OCI-LY7 (cell line): ENCODE measurements around the gene BSCL2. TPM values are rescaled to one million over a fixed set of nuclear protein-coding genes. Genes with fewer than 3 reads are reported as not detected.

ENCODE experiments used
- BruUV-seq: library from RNA; stranded (reverse); fragments of 400-500 nt; replicated peaks from 2 replicates; lab custom pipeline; 2021; lab: Mats Ljungman, UMichigan
- CTCF ChIA-PET: fragments of 300-600 bp; sonication (Branson Sonifier 250); formaldehyde crosslinking; loops from one replicate; lab custom pipeline; 2022; ENCODE audit warnings: antibody characterized with exemption; ENCODE audit not compliant: unreplicated experiment; lab: Charles Lee
- POLR2A ChIA-PET: fragments of 300-600 bp; sonication (Branson Sonifier 250); formaldehyde crosslinking; loops from one replicate; lab custom pipeline; 2022; ENCODE audit warnings: antibody characterized with exemption; lab: Charles Lee
- DNase-seq: peaks from one replicate; pipeline ENCODE4 v3.0.0-alpha.2; 2015; ENCODE audit warnings: low spot score
- H2AFZ ChIP-seq: fragments of 200-600 bp; sonication (generic), shearing (Covaris generic); 2 replicates; pipeline ENCODE4 v1.6.1; 2014; ENCODE audit warnings: mild to moderate bottlenecking, antibody characterized with exemption, low read length, moderate library complexity
- H3K27ac ChIP-seq: fragments of 200-600 bp; sonication (generic); 2 replicates; pipeline ENCODE4 v1.5.1; 2014; ENCODE audit warnings: mixed run types, low read depth, mild to moderate bottlenecking, moderate library complexity, low read length, inconsistent platforms; ENCODE audit not compliant: poor library complexity, severe bottlenecking
- H3K36me3 ChIP-seq: fragments of 200-600 bp; sonication (generic); 2 replicates; pipeline ENCODE4 v1.6.1; 2014; ENCODE audit warnings: mild to moderate bottlenecking, antibody characterized with exemption, low read length, moderate library complexity, mixed read lengths; ENCODE audit not compliant: insufficient read depth
- H3K4me1 ChIP-seq: fragments of 200-600 bp; sonication (generic); 2 replicates; pipeline ENCODE4 v1.5.1; 2014; ENCODE audit warnings: mild to moderate bottlenecking, low read length; ENCODE audit not compliant: insufficient read depth, poor library complexity, severe bottlenecking
- H3K4me2 ChIP-seq: fragments of 200-600 bp; sonication (generic); 2 replicates; pipeline ENCODE4 v1.6.1; 2014; ENCODE audit warnings: mild to moderate bottlenecking, low read length
- H3K4me3 ChIP-seq: fragments of 200-600 bp; sonication (generic); 2 replicates; pipeline ENCODE4 v1.5.1; 2014; ENCODE audit warnings: mild to moderate bottlenecking, low read depth, low read length; ENCODE audit not compliant: poor library complexity, severe bottlenecking
- H3K79me2 ChIP-seq: fragments of 200-600 bp; sonication (generic); 2 replicates; pipeline ENCODE4 v1.6.1; 2016; ENCODE audit warnings: low read depth, mild to moderate bottlenecking, low read length, moderate library complexity, mixed read lengths; ENCODE audit not compliant: insufficient read depth
- H3K9me2 ChIP-seq: fragments of 200-600 bp; sonication (generic); 2 replicates; pipeline ENCODE4 v1.6.1; 2016; ENCODE audit warnings: mild to moderate bottlenecking, low read length, mixed read lengths; ENCODE audit not compliant: insufficient read depth
- H3K9me3 ChIP-seq: fragments of 200-600 bp; sonication (generic); 2 replicates; pipeline ENCODE4 v1.6.1; 2014; ENCODE audit warnings: mild to moderate bottlenecking, mixed run types, low read length, mixed read lengths
- H4K20me1 ChIP-seq: fragments of 200-600 bp; sonication (generic); 2 replicates; pipeline ENCODE4 v1.6.1; 2014; ENCODE audit warnings: mild to moderate bottlenecking, antibody characterized with exemption, low read length, moderate library complexity, mixed read lengths; ENCODE audit not compliant: insufficient read depth
- EZH2phosphoT487 ChIP-seq: fragments of 200-600 bp; sonication (generic); IDR thresholded peaks from 2 replicates; pipeline ENCODE4 v1.6.1; 2018; ENCODE audit warnings: low read depth, borderline replicate concordance, mild to moderate bottlenecking, mixed run types, antibody characterized with exemption, low read length, moderate library complexity, mixed read lengths
- intact Hi-C: fragments of 100-400 bp; cut with micrococcal nuclease; formaldehyde crosslinking; loops from one replicate; pipeline ENCODE4 v1.10.0; 2022; ENCODE audit not compliant: unreplicated experiment
- total RNA-seq, 2 experiments: library from RNA; depleted of rRNA in 1 of 2; stranded (reverse); fragments of >200 nt in 1 of 2; shearing (Covaris generic) in 1 of 2; gene quantifications; 2 replicates each; pipeline ENCODE4 v1.2.3, GENCODE V29; 2014 to 2022
- TF ChIP-seq, protein P1 (sequence below): fragments of 200-600 bp; sonication (generic); conservative IDR thresholded peaks from 2 replicates; pipeline ENCODE4 v1.5.1; 2014; ENCODE audit warnings: mild to moderate bottlenecking, antibody characterized with exemption, low read length, moderate library complexity, mixed read lengths

Gene BSCL2
- total RNA-seq, 2 experiments from 2014 or later: 20.7 to 46.2 TPM

DNA sequence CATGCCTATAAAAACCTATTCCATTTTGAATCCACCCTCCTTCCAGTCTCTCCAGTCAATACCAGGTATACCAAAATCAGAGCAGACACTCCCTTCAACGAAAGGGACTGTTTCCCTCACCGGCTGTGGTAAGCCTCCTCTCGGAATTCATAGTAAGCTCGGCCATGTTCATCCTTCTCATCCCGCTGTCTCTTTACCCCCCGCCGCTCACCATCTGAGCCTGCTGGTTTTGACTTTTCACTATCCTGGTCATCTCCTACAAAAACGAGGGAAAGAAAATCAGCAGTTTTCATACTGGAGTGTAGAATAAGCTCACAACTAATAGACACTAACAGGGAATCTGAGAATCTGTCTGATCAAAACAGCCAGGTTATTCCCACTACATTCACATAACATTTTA lies 16.9 kb upstream of the BSCL2 start:
- Histone ChIP-seq H3K9me2 (no peaks in the 10 kb centered on the region), H2AFZ (no peak overlapping the region), H3K4me1 (peaks cover 16% of the 10 kb centered on the region), H3K79me2 (peaks cover 73% of the 10 kb centered on the region), H3K36me3 (peaks cover 75% of the 10 kb centered on the region), H4K20me1 (peaks cover 35% of the 10 kb centered on the region), H3K4me2 (peak overlapping the region; percentile 75), H3K4me3 (peak overlapping the region; percentile 97), H3K27ac (no peak overlapping the region), H3K9me3 (no peaks in the 10 kb centered on the region)
- BruUV-seq: no TSS peak
- ChIA-PET CTCF (no interaction called here), POLR2A (interaction anchor here (0.6 to 1.3 kb wide), 5 partner anchors 35 to 108 kb away, joined by 3 to 4 read pairs (median 3); partner anchors contain the start of gene STX5)
- TF ChIP-seq, protein P1, sequence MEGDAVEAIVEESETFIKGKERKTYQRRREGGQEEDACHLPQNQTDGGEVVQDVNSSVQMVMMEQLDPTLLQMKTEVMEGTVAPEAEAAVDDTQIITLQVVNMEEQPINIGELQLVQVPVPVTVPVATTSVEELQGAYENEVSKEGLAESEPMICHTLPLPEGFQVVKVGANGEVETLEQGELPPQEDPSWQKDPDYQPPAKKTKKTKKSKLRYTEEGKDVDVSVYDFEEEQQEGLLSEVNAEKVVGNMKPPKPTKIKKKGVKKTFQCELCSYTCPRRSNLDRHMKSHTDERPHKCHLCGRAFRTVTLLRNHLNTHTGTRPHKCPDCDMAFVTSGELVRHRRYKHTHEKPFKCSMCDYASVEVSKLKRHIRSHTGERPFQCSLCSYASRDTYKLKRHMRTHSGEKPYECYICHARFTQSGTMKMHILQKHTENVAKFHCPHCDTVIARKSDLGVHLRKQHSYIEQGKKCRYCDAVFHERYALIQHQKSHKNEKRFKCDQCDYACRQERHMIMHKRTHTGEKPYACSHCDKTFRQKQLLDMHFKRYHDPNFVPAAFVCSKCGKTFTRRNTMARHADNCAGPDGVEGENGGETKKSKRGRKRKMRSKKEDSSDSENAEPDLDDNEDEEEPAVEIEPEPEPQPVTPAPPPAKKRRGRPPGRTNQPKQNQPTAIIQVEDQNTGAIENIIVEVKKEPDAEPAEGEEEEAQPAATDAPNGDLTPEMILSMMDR: no peak
- TF ChIP-seq EZH2phosphoT487: no peak
- intact Hi-C loops: loop anchor here (10.0 kb wide), 1 partner anchor 129 kb away; the partner anchor contains the start of gene TUT1
- no peak for DNase-seq

DNA sequence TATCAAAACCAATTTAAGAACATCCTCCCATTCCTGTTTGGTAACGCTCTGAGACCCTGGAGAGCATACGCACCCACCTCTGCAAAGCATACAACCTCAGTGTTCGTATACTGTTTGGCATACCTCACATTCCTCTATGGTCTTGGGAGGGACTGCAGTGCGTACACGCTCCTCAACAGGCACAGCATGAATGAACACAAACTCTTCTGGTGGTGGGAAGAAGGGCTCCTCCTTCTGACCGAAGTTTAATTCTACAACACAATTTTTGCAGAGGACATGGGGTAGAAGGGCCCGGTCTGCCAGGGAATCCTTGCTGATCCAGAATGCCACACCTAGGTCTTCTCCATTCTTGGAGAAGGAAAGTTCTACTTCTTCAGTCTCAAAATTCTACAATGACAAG lies 14.8 kb upstream of the BSCL2 start:
- POLR2A ChIA-PET: no interaction called here
- BruUV-seq: TSS peak; percentile 74
- Histone ChIP-seq H3K9me2 (no peaks in the 10 kb centered on the region), H3K27ac (no peak overlapping the region), H3K9me3 (no peaks in the 10 kb centered on the region), H2AFZ (no peak overlapping the region), H3K79me2 (peaks cover 66% of the 10 kb centered on the region), H3K36me3 (peaks cover 97% of the 10 kb centered on the region), H4K20me1 (peaks cover 35% of the 10 kb centered on the region), H3K4me1 (peaks cover 16% of the 10 kb centered on the region), H3K4me3 (no peak overlapping the region), H3K4me2 (no peak overlapping the region)
- intact Hi-C loops: loop anchor here (10.0 kb wide), 1 partner anchor 127 kb away; the partner anchor contains the start of gene TUT1
- no peak for DNase-seq
- CTCF ChIA-PET: no interaction called here
- TF ChIP-seq, protein P1: peak; percentile 45
- TF ChIP-seq EZH2phosphoT487: no peak

DNA sequence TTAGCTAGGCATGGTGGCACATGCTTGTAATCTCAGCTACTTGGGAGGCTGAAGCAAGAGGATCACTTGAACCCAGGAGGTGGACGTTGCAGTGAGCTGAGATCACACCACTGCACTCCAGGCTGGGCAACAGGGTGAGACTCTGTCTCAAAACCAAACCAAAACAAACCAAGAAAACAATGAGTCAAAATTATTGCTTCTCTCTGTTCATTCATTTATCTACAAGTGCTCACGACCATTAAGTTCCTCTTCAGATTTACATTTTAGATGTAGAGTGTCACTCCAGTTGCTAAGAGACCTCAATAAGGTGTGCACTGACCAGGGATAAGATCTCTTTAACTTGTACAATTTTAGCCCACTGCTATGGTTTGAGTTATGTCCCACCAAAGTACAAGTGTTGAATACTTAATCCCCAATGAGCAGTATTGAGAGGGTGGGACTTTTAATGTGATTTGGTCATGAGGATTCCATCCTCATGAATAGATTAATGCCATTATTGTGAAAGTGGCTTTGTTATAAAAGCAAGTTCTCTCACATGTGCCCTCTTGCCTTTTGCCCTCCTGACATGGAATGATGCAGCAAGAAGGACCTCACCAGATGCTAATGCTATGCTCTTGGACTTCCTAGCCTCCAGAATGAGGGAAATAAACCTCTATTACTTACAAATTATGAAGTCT lies 12.2 kb upstream of the BSCL2 start:
- TF ChIP-seq EZH2phosphoT487: no peak
- TF ChIP-seq, protein P1: no peak
- H3K79me2 ChIP-seq: peaks cover 48% of the 10 kb centered on the region
- no peak overlapping the region for H3K4me3 ChIP-seq
- ChIA-PET CTCF (no interaction called here), POLR2A (interaction anchor here (0.7 kb wide), 1 partner anchor 11 kb away, joined by 4 read pairs; no protein-coding TSS in a partner anchor)
- peaks cover 7% of the 10 kb centered on the region for H3K4me1 ChIP-seq
- H3K9me2 ChIP-seq: no peaks in the 10 kb centered on the region
- H2AFZ ChIP-seq: no peak overlapping the region
- no TSS peak for BruUV-seq
- no peak for DNase-seq
- H3K36me3 ChIP-seq: peaks cover 99% of the 10 kb centered on the region
- no peak overlapping the region for H3K4me2 ChIP-seq
- no peaks in the 10 kb centered on the region for H3K9me3 ChIP-seq
- peaks cover 15% of the 10 kb centered on the region for H4K20me1 ChIP-seq
- H3K27ac ChIP-seq: no peak overlapping the region
- intact Hi-C loops: no loop called here
